ENCODE data around the gene STK10. TPM values are rescaled to one million over a fixed set of nuclear protein-coding genes. Genes with fewer than 3 reads are reported as not detected.

The STK10 gene
- total and polyA plus RNA-seq, 2 experiments from 2014 or later = 7.5 to 17.8 TPM

DNA sequence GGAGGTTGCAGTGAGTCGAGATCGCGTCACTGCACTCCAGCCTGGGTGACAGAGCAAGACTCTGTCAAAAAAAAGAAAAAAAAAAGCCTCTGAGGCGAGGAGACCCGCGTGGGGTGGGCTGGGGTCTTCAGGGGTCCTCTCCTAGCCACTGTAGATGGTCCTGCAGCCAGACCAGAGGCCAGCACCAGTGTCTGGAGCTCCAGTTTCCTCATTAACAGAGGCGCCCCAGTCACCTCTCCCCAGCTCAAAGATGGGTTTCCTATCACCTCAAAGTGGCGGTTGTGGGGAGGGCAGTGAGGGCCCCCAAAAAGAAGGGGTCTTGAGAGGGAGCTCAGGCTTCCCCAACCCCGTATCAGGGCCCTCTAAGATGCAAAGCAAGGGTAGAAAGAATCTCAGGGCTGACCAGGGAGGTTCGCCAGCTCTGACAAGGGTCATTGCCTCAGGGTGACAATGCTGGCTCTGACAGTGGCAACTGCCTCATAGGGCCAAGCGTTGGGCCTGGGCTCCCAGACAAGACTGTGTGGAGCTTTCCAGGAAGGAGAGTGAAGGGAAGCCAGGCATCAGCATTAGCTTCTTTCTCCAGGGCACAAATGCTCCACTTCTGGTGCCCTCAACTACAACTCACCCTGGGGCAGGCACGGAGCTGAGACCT lies 15.0 kb downstream of the STK10 start:
- H3K4me3 ChIP-seq = no peak overlapping the region
- peaks cover 12% of the 10 kb centered on the region for H3K4me1 ChIP-seq (ENCODE audit: insufficient read depth)
- DNase-seq (ENCODE audit: low spot score) (no peak), ATAC-seq (no peak)
- Mint-ChIP-seq H3K27me3 (ENCODE audit: insufficient read depth, low read depth, poor library complexity) (peaks cover 8% of the 10 kb centered on the region), H3K36me3 (ENCODE audit: low read depth) (no peaks in the 10 kb centered on the region), H3K4me1 (peaks cover 24% of the 10 kb centered on the region), H3K4me3 (no peak overlapping the region), H3K9me3 (no peaks in the 10 kb centered on the region), H3K27ac (no peak overlapping the region; the same call in 1 of the 2 replicates)
- no peaks in the 10 kb centered on the region for H3K36me3 ChIP-seq (ENCODE audit: insufficient read depth)
- H3K9me2 ChIP-seq (ENCODE audit: insufficient read depth) = no peaks in the 10 kb centered on the region
- H3K27ac ChIP-seq (ENCODE audit: low read depth) = no peak overlapping the region
- TF ChIP-seq EZH2 (IDR thresholded peaks at IDR 0.05; ENCODE audit: low read depth, unreplicated experiment) (no peak), ZNF114 (CRISPR knock-in tag; IDR thresholded peaks at IDR 0.05) (no peak), POLR2AphosphoS5 (IDR thresholded peaks at IDR 0.05; ENCODE audit: low read depth) (no peak), NANOG (IDR thresholded peaks at IDR 0.05; ENCODE audit: borderline replicate concordance) (no peak)
- TF ChIP-seq, protein P1, sequence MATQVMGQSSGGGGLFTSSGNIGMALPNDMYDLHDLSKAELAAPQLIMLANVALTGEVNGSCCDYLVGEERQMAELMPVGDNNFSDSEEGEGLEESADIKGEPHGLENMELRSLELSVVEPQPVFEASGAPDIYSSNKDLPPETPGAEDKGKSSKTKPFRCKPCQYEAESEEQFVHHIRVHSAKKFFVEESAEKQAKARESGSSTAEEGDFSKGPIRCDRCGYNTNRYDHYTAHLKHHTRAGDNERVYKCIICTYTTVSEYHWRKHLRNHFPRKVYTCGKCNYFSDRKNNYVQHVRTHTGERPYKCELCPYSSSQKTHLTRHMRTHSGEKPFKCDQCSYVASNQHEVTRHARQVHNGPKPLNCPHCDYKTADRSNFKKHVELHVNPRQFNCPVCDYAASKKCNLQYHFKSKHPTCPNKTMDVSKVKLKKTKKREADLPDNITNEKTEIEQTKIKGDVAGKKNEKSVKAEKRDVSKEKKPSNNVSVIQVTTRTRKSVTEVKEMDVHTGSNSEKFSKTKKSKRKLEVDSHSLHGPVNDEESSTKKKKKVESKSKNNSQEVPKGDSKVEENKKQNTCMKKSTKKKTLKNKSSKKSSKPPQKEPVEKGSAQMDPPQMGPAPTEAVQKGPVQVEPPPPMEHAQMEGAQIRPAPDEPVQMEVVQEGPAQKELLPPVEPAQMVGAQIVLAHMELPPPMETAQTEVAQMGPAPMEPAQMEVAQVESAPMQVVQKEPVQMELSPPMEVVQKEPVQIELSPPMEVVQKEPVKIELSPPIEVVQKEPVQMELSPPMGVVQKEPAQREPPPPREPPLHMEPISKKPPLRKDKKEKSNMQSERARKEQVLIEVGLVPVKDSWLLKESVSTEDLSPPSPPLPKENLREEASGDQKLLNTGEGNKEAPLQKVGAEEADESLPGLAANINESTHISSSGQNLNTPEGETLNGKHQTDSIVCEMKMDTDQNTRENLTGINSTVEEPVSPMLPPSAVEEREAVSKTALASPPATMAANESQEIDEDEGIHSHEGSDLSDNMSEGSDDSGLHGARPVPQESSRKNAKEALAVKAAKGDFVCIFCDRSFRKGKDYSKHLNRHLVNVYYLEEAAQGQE (IDR thresholded peaks at IDR 0.05; ENCODE audit: unreplicated experiment) = no peak
- peaks cover 4% of the 10 kb centered on the region; the same call in 1 of the 2 replicates for H3F3A ChIP-seq (replicated peaks; ENCODE audit: low read depth)
- peaks cover 7% of the 10 kb centered on the region for H4K20me1 ChIP-seq (replicated peaks; ENCODE audit: insufficient read depth)
- no peak overlapping the region for H2AFZ ChIP-seq
- no peak overlapping the region for H3K4me2 ChIP-seq
- no peaks in the 10 kb centered on the region for H3K27me3 ChIP-seq (ENCODE audit: insufficient read depth)
- peaks cover 8% of the 10 kb centered on the region for H3K79me2 ChIP-seq (replicated peaks; ENCODE audit: insufficient read depth)

- DNase-seq (ENCODE audit: low spot score) = no peak
- TF ChIP-seq, protein P1 (IDR thresholded peaks at IDR 0.05; ENCODE audit: unreplicated experiment) = no peak
- no peak for TF ChIP-seq STAT1 (IDR thresholded peaks at IDR 0.05; ENCODE audit: unreplicated experiment)
- TF ChIP-seq ZNF114 (CRISPR knock-in tag; IDR thresholded peaks at IDR 0.05) = no peak
- no peak for TF ChIP-seq ETS1 (IDR thresholded peaks at IDR 0.05)
- TF ChIP-seq ZNF331 (CRISPR knock-in tag; IDR thresholded peaks at IDR 0.05; ENCODE audit: low read depth) = no peak
- no peak for TF ChIP-seq NANOG (IDR thresholded peaks at IDR 0.05; ENCODE audit: borderline replicate concordance)
- TF ChIP-seq CREB1 (CRISPR knock-in tag; IDR thresholded peaks at IDR 0.05; ENCODE audit: low read depth) = no peak
- TF ChIP-seq EZH2phosphoT487 (IDR thresholded peaks at IDR 0.05; ENCODE audit: unreplicated experiment) = no peak
- no peak for TF ChIP-seq JUNB (IDR thresholded peaks at IDR 0.05; ENCODE audit: unreplicated experiment)
These were observed 16.9 kb downstream of the STK10 start for GRCh38 chr5:172171118-172171517.

More at GRCh38 chr5:172171118-172171517, 16.9 kb downstream of the STK10 start:
- Histone ChIP-seq H3K4me3 (no peak overlapping the region), H2AFZ (no peak overlapping the region), H3K4me2 (no peak overlapping the region), H4K20me1 (replicated peaks; ENCODE audit: insufficient read depth) (peaks cover 3% of the 10 kb centered on the region), H3K36me3 (ENCODE audit: insufficient read depth) (no peaks in the 10 kb centered on the region), H3K79me2 (replicated peaks; ENCODE audit: insufficient read depth) (peaks cover 10% of the 10 kb centered on the region), H3K27me3 (ENCODE audit: insufficient read depth) (no peaks in the 10 kb centered on the region), H3K4me1 (ENCODE audit: insufficient read depth) (peaks cover 12% of the 10 kb centered on the region), H3F3A (replicated peaks; ENCODE audit: low read depth) (peaks cover 4% of the 10 kb centered on the region; the same call in 1 of the 2 replicates), H3K9me2 (ENCODE audit: insufficient read depth) (no peaks in the 10 kb centered on the region), H3K27ac (ENCODE audit: low read depth) (no peak overlapping the region)
- Mint-ChIP-seq H3K36me3 (ENCODE audit: low read depth) (no peaks in the 10 kb centered on the region), H3K27ac (no peak overlapping the region; the same call in 1 of the 2 replicates), H3K9me3 (no peaks in the 10 kb centered on the region), H3K4me1 (peaks cover 24% of the 10 kb centered on the region), H3K4me3 (no peak overlapping the region), H3K27me3 (ENCODE audit: insufficient read depth, low read depth, poor library complexity) (peaks cover 6% of the 10 kb centered on the region)
- no peak for ATAC-seq
